GM03348 (cell line): ENCODE results near the gene UBASH3B.
"Not testable (repeated sequence)": the region's sequence is repeated elsewhere in the genome, so short reads cannot be mapped to it uniquely, and the experiment has no call there.

ENCODE experiments used
- DNase-seq: peaks from one replicate; pipeline ENCODE4 v3.0.0; 2012; ENCODE audit warnings: low spot score

UBASH3B gene

DNA sequence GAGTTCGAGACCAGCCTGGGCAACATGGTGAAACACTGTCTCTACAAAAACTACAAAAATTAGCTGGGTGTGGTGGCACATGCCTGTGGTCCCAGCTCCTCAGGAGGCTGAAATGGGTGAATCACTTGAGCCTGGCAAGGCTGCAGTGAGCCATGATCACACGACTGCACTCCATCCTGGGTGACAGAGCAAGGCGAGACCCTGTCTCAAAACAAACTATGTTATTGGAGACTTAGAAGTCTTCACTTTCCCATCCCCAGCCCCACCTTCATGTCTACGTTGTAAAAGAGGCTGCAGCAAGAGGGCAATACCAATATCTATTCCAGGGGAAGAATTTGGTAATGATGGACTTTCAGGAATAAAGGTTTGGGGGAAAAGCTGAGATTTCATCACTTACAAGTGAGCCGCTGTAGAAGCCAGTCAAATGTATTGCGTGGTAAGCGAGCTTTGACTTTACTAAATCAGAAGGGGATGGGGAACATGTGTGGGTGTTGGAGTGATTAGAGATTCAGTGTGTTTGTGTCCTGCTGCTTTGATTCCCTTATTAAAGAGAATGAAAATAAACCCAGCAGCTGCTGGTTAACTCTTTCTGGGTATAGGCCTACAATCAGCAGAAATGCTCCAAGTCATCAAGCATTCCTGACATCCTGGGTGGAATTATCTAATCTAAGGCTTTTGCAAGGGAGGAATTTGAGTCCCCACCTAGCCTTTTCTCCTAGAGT is 53.7 kb downstream of the UBASH3B start:
- DNase-seq, result no peak

DNA sequence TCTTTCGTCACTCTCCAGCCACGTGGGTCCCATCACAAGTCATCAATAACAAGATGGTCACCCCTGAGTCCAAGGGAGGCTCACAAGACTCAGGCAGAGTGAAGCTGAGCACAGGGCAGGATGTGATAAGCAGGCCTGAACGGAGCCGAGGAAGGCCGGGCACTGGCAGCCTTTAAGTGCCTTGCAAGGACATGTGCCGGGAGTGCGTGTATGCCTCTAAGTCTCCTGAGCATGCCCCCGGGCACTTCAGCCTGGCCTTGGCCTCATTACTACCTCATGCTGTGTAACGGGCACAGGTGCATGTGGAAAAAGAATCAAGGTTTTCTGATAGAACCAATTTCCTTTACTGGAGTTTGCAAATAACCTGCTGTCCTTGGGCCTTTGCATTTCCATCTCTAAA is 55.8 kb downstream of the UBASH3B start:
- no peak for DNase-seq

- DNase-seq, result no peak
These were observed 56.4 kb downstream of the UBASH3B start for GRCh38 chr11:122711831-122712381.

DNA sequence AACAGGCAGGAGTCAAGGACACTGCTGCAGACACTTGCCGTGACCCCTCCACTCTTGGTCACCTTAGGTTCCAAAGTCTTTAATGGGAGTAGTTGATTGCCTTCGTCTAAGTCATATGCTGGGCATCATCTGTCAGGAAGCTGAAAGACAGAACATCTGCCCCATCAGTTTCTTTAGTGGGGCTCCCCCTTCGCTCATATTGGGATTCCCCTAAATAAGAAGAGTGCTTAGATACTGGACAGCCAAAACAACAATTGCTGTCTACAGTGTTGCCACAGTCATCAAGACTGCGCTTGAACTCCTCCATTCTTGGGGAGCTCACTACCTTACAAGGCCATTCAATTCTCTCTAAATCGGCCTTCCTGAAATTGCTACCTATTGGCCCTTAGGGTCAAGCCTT is 58.5 kb downstream of the UBASH3B start:
- DNase-seq, result no peak

- no peak for DNase-seq
These were observed 59.0 kb downstream of the UBASH3B start for GRCh38 chr11:122714484-122714883.

- no peak for DNase-seq
These were observed 60.3 kb downstream of the UBASH3B start for GRCh38 chr11:122715548-122716440.

GRCh38 chr11:122717264-122717867 is 61.8 kb downstream of the UBASH3B start:
- no peak for DNase-seq

GRCh38 chr11:122720107-122720881 is 64.8 kb downstream of the UBASH3B start:
- no peak for DNase-seq

GRCh38 chr11:122721201-122721963 is 65.9 kb downstream of the UBASH3B start:
- DNase-seq, result no peak

DNA sequence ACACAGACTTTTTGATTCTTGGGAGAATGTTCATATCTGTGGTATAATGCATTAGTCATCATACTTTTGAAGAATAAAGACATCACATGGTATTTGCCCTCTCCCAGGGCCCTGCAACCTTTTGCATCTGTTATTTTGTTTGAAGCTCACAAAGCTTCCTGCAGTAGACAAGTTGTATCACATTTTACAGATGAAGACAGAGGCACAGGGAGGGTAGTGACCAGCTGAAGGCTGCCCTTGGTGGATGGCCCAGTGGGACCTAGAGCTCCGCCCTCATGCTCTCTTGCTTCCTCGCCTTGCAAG is 66.4 kb downstream of the UBASH3B start:
- DNase-seq, result peak; percentile 71

DNA sequence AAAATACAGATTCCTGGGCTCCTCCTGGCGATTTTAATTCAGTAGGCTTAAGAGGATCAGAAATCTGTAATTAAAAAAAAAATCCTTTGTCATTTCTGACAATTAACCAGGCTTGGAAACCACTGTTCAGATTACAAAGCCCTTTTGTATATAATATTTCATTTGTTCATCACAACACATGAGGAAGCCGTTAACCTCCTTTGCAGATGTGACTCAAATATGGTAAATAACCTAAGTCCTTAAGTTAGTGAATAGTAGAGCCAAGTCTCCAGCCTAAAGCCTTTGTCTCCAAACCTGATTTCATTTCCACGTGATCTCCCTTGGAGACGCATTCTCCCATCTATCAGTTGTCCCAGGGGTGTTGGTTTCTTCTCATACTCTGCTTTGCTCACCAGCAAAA is 67.6 kb downstream of the UBASH3B start:
- DNase-seq, result no peak

- no peak for DNase-seq
These were observed 68.1 kb downstream of the UBASH3B start for GRCh38 chr11:122723576-122723975.

- DNase-seq, result peak; percentile 45
These were observed 69.0 kb downstream of the UBASH3B start for GRCh38 chr11:122724520-122724919.

DNA sequence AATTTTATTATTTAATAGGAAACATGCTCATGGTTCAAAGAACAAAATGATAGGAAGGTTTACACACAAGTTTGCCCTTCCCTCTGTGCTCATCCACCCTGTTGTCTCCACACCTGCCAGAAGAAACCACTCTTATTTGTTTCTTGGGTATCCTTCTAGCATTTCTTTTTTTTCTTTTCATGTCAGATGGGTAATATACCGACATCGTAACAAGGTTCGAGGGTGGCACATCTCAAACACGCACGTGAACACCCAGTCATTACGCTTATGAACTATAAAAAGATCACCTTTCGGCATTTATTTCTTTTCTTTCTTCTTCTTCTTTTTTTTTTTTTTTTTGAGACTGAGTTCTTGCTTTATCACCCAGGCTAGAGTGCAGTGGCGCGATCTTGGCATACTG is 70.5 kb downstream of the UBASH3B start:
- no peak for DNase-seq

DNA sequence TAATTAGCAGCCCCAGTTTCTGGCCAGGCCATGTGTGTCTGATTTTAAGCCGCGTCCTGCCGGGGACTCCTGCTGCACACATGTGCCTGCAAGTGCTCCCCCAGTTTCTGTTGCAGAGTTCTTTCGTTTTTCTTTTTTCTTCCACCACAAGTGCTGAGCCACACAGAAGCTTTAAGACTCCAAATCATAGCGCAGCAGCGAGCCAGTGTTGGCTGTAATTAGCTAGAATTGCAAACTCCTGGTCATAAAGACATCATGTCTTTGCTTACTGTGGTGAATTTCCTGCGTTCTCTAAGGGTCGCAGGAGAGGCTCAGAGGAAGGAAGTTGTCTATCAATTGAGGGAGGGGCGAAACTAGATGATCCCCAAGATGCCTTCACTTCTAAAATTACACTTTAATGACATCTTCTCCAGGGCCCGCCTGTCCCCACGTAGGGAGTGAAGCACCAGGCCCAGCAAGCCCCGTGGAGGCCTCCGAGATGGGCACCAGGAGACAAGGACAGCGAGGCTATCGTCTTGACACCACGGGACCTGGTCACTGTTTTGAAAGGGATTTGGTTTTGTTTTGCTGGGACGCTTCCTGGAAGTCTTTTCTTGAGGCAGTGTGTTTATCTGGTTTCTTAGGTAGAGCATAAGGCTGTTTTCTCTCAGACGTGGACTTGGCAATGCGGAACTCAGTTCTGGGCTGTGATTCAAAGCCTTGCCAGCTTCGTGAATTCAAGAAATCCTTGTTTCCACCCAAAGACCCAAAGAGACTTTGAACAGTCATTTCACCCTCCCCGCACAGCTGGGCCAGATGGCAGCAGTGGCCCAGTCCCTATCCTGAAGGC is 71.8 kb downstream of the UBASH3B start:
- DNase-seq, result peak; percentile 43

DNA sequence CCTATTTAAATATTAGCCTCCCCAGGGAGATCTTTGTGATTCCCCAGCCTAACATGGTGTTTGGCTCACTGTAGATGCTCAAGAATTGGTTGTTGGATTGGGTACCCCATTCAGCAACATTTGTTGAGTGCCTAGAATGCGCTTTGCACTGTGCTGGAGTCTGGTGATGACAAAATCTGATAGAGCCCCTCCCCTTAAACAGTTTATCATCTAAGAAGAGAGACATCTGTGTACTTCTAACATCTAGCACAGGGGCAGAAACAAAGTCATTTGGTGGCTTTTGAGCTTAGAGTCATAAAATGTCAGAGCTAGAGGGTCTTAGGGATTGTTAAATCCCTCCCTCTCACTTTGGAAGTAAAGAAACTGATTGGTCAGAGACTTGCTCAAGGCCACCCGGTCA is 73.0 kb downstream of the UBASH3B start:
- DNase-seq, result no peak

- no peak for DNase-seq
These were observed 73.6 kb downstream of the UBASH3B start for GRCh38 chr11:122729139-122729538.

DNA sequence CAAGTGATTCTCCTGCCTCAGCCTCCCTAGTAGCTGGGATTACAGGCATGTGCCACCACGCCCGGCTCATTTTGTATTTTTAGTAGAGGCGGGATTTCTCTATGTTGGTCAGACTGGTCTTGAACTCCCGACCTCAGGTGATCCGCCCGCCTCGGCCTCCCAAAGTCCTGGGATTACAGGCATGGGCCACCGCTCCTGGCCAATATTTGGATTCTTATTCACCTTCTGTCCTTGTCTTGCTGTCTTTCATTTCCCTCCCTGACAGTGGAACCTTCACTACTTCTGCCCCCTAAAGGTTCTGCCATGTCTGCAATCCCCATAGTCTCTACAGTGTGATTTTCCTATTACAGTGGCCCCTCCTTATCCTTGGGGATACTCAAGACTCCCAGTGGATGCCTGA is 75.2 kb downstream of the UBASH3B start:
- DNase-seq, result not testable (repeated sequence)

- peak; percentile 63 for DNase-seq
These were observed 76.0 kb downstream of the UBASH3B start for GRCh38 chr11:122731500-122731913.
